HepG2 (cell line): ENCODE data around the gene CNNM3. TPM values are rescaled to one million over a fixed set of nuclear protein-coding genes. Genes with fewer than 3 reads are reported as not detected.

ENCODE experiments used
- ATAC-seq: fragments of 200-7000 bp; cut with Tn5 transposase; 3 replicates; pipeline ENCODE4 v1.9.1; 2020; ENCODE audit warnings: mild to moderate bottlenecking, moderate library complexity
- BruUV-seq: library from RNA; stranded (reverse); fragments of 400-500 nt; replicated peaks from 2 replicates; lab custom pipeline; 2021; lab: Mats Ljungman, UMichigan
- CTCF ChIA-PET: fragments of 300-600 bp; formaldehyde crosslinking; extraction: SDS; loops from one replicate; lab custom pipeline; 2021; ENCODE audit warnings: low total read pairs, inconsistent platforms, low intra/inter-chr PET ratio; lab: Yijun Ruan, JAX
- POLR2A ChIA-PET: fragments of 350-600 bp; sonication (Branson Sonifier 250); formaldehyde crosslinking; loops from one replicate; lab custom pipeline; 2020; ENCODE audit warnings: antibody characterized with exemption, inconsistent platforms; lab: Yijun Ruan, JAX
- DNase-seq: peaks from one replicate; pipeline ENCODE4 v3.0.0-alpha.2; 2015; ENCODE audit warnings: low spot score
- FAIRE-seq: peaks from 3 replicates; lab custom pipeline; 2011; peaks lifted over from hg19 to GRCh38; lab: Jason Lieb, UNC
- H2AFZ ChIP-seq: one replicate; pipeline ENCODE4 v1.6.1; 2011; ENCODE audit warnings: low read length, inconsistent platforms
- H3K27ac ChIP-seq: fragments of 300-600 bp; 3 replicates; pipeline ENCODE4 v1.8.0; 2011; ENCODE audit warnings: mixed run types, mild to moderate bottlenecking, mixed read lengths, low read length, inconsistent platforms; ENCODE audit not compliant: insufficient read depth; ENCODE audit errors: extremely low read length
- H3K27me3 ChIP-seq, 2 experiments: fragments of 200-600 bp in 1 of 2; 2 replicates in 1 of 2; 3 replicates in 1 of 2; pipeline versions ENCODE4 v1.6.0 to v1.8.0; 2011; ENCODE audit warnings: low read length in 2 of 2, mild to moderate bottlenecking in 2 of 2, moderate library complexity in 2 of 2, inconsistent platforms in 1 of 2; ENCODE audit not compliant: insufficient read depth in 2 of 2, control insufficient read depth in 1 of 2
- H3K36me3 ChIP-seq, 2 experiments: fragments of 200-600 bp in 1 of 2; replicated peaks in 1 of 2; 2 replicates in 1 of 2; 3 replicates in 1 of 2; pipeline versions ENCODE4 v1.5.1 to v1.8.0; 2011; ENCODE audit warnings: low read length in 2 of 2, inconsistent platforms in 1 of 2; ENCODE audit not compliant: insufficient read depth in 2 of 2, control insufficient read depth in 1 of 2
- H3K4me1 ChIP-seq: 2 replicates; pipeline ENCODE4 v1.5.1; 2012; ENCODE audit warnings: low read length, inconsistent platforms; ENCODE audit not compliant: insufficient read depth
- H3K4me2 ChIP-seq: 2 replicates; pipeline ENCODE4 v1.6.0; 2011; ENCODE audit warnings: low read depth, low read length, inconsistent platforms
- H3K4me3 ChIP-seq, 3 experiments: fragments of 200-600 bp in 1 of 3; sonication (generic), shearing (Covaris generic) in 1 of 3; replicated peaks in 1 of 3; 2 replicates each; pipeline ENCODE4 v1.5.1; 2011 to 2016; ENCODE audit warnings: low read length in 3 of 3, inconsistent platforms in 2 of 3, low read depth in 2 of 3, mild to moderate bottlenecking in 2 of 3, control low read depth in 1 of 3, mixed read lengths in 1 of 3; ENCODE audit not compliant: insufficient read depth in 1 of 3
- H3K79me2 ChIP-seq: one replicate; pipeline ENCODE4 v1.6.1; 2011; ENCODE audit warnings: low read length, inconsistent platforms; ENCODE audit not compliant: insufficient read depth
- H3K9ac ChIP-seq: 2 replicates; pipeline ENCODE4 v1.6.0; 2011; ENCODE audit warnings: mild to moderate bottlenecking, low read depth, low read length, inconsistent platforms; ENCODE audit not compliant: insufficient read depth
- H3K9me3 ChIP-seq: 2 replicates; pipeline ENCODE4 v1.5.1; 2012; ENCODE audit warnings: mild to moderate bottlenecking, low read length
- H4K20me1 ChIP-seq: 2 replicates; pipeline ENCODE4 v1.6.0; 2011; ENCODE audit warnings: inconsistent platforms, mild to moderate bottlenecking, low read length, moderate library complexity; ENCODE audit not compliant: insufficient read depth
- HNF4G ChIP-seq, 2 experiments: sonication (generic) in 1 of 2; formaldehyde crosslinking in 1 of 2; IDR thresholded peaks; 2 replicates each; pipeline versions ENCODE4 v1.4.0 to v1.6.1; 2011 to 2020; ENCODE audit warnings: borderline replicate concordance in 2 of 2, low read depth in 2 of 2, mild to moderate bottlenecking in 2 of 2, low read length in 1 of 2, missing genetic modification reagents in 1 of 2, moderate library complexity in 1 of 2
- NCOA2 ChIP-seq: sonication (generic); formaldehyde crosslinking; IDR thresholded peaks from 2 replicates; pipeline ENCODE4 v1.8.0; 2022; ENCODE audit warnings: inconsistent platforms
- ZNF841 ChIP-seq: sonication (generic); formaldehyde crosslinking; IDR thresholded peaks from 2 replicates; pipeline ENCODE4 v1.8.1; 2023; ENCODE audit warnings: missing genetic modification reagents, borderline replicate concordance
- WGBS: methylation state at CpG from one replicate; pipeline ENCODE4 v1.1.6; 2017; ENCODE audit warnings: low lambda C conversion rate; 5-methylcytosine and 5-hydroxymethylcytosine counted together
- in situ Hi-C: cut with HindIII; loops from 2 replicates; pipeline ENCODE4 v1.10.0; 2017; ENCODE audit warnings: low pct_unique_long_range_greater_than_20kb; ENCODE audit not compliant: extremely low pct_ligation_motif_present
- intact Hi-C: fragments of 100-400 bp; cut with micrococcal nuclease; formaldehyde crosslinking; loops from one replicate; pipeline ENCODE4 v1.10.0; 2022; ENCODE audit not compliant: unreplicated experiment
- polyA plus RNA-seq, 8 experiments: library from polyadenylated mRNA; depleted of rRNA in 3 of 8; stranded (reverse) in 7 of 8; unstranded in 1 of 8; fragments of >200 nt; fragmentation: Illumina TruSeq in 4 of 8; extraction: Trizol in 4 of 8; gene quantifications; 2 replicates each; pipeline versions ENCODE4 v1.2.1 to v1.2.3, GENCODE V29; 2011 to 2016; ENCODE audit warnings: low read depth in 4 of 8, missing spikeins in 1 of 8, mixed read lengths in 1 of 8; ENCODE audit not compliant: insufficient read depth in 1 of 8
- total RNA-seq, 5 experiments: library from RNA; depleted of rRNA; stranded (reverse); fragments of >200 nt; fragmentation: Illumina TruSeq; extraction: Trizol; gene quantifications; 2 replicates each; pipeline ENCODE4 v1.2.3, GENCODE V29; 2016; ENCODE audit warnings: low read depth in 1 of 5
- TF ChIP-seq, protein P1 (sequence below): sonication (generic); formaldehyde crosslinking; IDR thresholded peaks from 2 replicates; pipeline ENCODE4 v1.8.0; 2022; ENCODE audit warnings: low read depth, missing genetic modification reagents
- TF ChIP-seq, protein P2 (sequence below): sonication (generic); formaldehyde crosslinking; IDR thresholded peaks from 2 replicates; pipeline ENCODE4 v1.4.0; 2020; ENCODE audit warnings: missing genetic modification reagents

The CNNM3 gene
- total and polyA plus RNA-seq, 2 of the 13 experiments (the other 11 are each of a cell fraction or from before 2014, with no cell fraction given), result 21.2 to 27.9 TPM

DNA sequence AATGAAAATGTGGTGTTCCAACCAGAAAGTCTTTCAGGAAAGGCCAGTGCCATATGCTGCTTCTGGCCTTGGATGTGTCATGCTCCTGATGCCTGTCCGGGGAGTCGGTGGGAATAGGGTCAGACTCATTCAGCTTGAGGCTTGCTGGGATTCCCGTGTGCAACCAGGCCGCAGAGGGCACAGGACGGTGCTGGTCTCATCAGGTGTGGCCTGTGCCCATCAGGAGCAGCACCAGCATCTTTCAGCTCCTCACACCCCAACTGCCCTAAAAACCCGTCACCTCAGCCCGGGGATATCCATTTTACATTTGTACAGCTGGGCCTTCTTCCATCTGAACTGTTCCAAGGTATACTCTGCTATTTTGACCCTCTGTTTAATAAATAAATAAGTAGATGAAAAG, 13.3 kb upstream of the CNNM3 start:
- H3K4me3 ChIP-seq, result no peak overlapping the region
- intact Hi-C loops, result no loop called here
- H3K9me3 ChIP-seq, result no peaks in the 10 kb centered on the region
- ATAC-seq, result no peak
- no peaks in the 10 kb centered on the region for H4K20me1 ChIP-seq
- no peak overlapping the region for H3K4me2 ChIP-seq
- no peak for TF ChIP-seq NCOA2 (CRISPR knock-in tag)
- TF ChIP-seq, protein P1, sequence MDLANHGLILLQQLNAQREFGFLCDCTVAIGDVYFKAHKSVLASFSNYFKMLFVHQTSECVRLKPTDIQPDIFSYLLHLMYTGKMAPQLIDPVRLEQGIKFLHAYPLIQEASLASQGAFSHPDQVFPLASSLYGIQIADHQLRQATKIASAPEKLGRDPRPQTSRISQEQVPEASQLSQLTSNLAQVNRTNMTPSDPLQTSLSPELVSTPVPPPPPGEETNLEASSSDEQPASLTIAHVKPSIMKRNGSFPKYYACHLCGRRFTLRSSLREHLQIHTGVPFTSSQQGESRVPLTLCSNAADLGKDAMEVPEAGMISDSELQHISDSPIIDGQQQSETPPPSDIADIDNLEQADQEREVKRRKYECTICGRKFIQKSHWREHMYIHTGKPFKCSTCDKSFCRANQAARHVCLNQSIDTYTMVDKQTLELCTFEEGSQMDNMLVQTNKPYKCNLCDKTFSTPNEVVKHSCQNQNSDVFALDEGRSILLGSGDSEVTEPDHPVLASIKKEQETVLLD (CRISPR knock-in tag), result no peak
- TF ChIP-seq, protein P2, sequence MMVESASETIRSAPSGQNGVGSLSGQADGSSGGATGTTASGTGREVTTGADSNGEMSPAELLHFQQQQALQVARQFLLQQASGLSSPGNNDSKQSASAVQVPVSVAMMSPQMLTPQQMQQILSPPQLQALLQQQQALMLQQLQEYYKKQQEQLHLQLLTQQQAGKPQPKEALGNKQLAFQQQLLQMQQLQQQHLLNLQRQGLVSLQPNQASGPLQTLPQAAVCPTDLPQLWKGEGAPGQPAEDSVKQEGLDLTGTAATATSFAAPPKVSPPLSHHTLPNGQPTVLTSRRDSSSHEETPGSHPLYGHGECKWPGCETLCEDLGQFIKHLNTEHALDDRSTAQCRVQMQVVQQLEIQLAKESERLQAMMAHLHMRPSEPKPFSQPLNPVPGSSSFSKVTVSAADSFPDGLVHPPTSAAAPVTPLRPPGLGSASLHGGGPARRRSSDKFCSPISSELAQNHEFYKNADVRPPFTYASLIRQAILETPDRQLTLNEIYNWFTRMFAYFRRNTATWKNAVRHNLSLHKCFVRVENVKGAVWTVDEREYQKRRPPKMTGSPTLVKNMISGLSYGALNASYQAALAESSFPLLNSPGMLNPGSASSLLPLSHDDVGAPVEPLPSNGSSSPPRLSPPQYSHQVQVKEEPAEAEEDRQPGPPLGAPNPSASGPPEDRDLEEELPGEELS (CRISPR knock-in tag), result no peak
- no peak for TF ChIP-seq HNF4G (IDR thresholded peaks at IDR 0.05; ENCODE audit: borderline replicate concordance, low read depth, low read length)
- TF ChIP-seq HNF4G (CRISPR knock-in tag; IDR thresholded peaks at IDR 0.05; ENCODE audit: borderline replicate concordance, low read depth), result no peak
- no peak for TF ChIP-seq ZNF841 (CRISPR knock-in tag)
- TF ChIP-seq, all 625 proteins: peak for 0
- Histone ChIP-seq H3K79me2 (no peaks in the 10 kb centered on the region), H3K36me3 (peaks cover 5 to 11% of the 10 kb centered on the region in 2 experiments; a peak in 3 of 5 replicates), H2AFZ (no peak overlapping the region), H3K27ac (no peak overlapping the region), H3K9ac (no peak overlapping the region), H3K4me1 (peaks cover 35% of the 10 kb centered on the region), H3K27me3 (no peaks in the 10 kb centered on the region)
- POLR2A ChIA-PET, result no interaction called here
- in situ Hi-C loops, result no loop called here
- 93% methylated on average over 7 of the region's 7 CpGs for WGBS
- BruUV-seq, result no TSS peak
- FAIRE-seq (no peak), DNase-seq (no peak)
- CTCF ChIA-PET, result no interaction called here
